IMR-90 (cell line): ENCODE results near the gene IGHMBP2. TPM values are rescaled to one million over a fixed set of nuclear protein-coding genes. Genes with fewer than 3 reads are reported as not detected.

Experiments
- ATAC-seq: fragments of 200-7000 bp; cut with Tn5 transposase; 2 replicates; pipeline ENCODE4 v1.9.1; 2020; ENCODE audit warnings: low read depth, mild to moderate bottlenecking, moderate library complexity
- BruUV-seq: library from RNA; stranded (reverse); fragments of 400-500 nt; replicated peaks from 2 replicates; lab custom pipeline; 2021; lab: Mats Ljungman, UMichigan
- CTCF ChIA-PET: fragments of 300-600 bp; formaldehyde crosslinking; extraction: SDS; loops from one replicate; lab custom pipeline; 2021; ENCODE audit warnings: antibody characterized with exemption; lab: Yijun Ruan, JAX
- POLR2A ChIA-PET: fragments of 300-600 bp; sonication (Branson Sonifier 250); formaldehyde crosslinking; loops from one replicate; lab custom pipeline; 2022; ENCODE audit warnings: antibody characterized with exemption; ENCODE audit not compliant: unreplicated experiment; lab: Charles Lee
- DNase-seq: peaks from one replicate; pipeline ENCODE4 v3.0.0; 2013
- H2AFZ ChIP-seq: replicated peaks from 2 replicates; pipeline ENCODE3; 2013; ENCODE audit warnings: low read length, mild to moderate bottlenecking; ENCODE audit not compliant: poor library complexity
- H2AK5ac ChIP-seq: 2 replicates; pipeline ENCODE4 v1.6.1; 2013; ENCODE audit warnings: low read depth, low read length, inconsistent platforms
- H2AK9ac ChIP-seq: replicated peaks from 2 replicates; pipeline ENCODE3; 2013; ENCODE audit warnings: mild to moderate bottlenecking, low read depth, low read length, moderate library complexity; ENCODE audit not compliant: poor library complexity
- H2BK120ac ChIP-seq: 2 replicates; pipeline ENCODE4 v1.6.1; 2013; ENCODE audit warnings: low read depth, low read length, inconsistent platforms
- H2BK15ac ChIP-seq: 3 replicates; pipeline ENCODE4 v1.6.1; 2013; ENCODE audit warnings: low read depth, low read length, inconsistent platforms
- H2BK20ac ChIP-seq: 2 replicates; pipeline ENCODE4 v1.6.1; 2013; ENCODE audit warnings: low read depth, mild to moderate bottlenecking, inconsistent platforms, low read length, moderate library complexity
- H2BK5ac ChIP-seq: 2 replicates; pipeline ENCODE4 v1.6.1; 2013; ENCODE audit warnings: mild to moderate bottlenecking, low read depth, low read length, inconsistent platforms; ENCODE audit not compliant: poor library complexity, severe bottlenecking
- H3K14ac ChIP-seq: replicated peaks from 2 replicates; pipeline ENCODE4 v1.6.1; 2013; ENCODE audit warnings: low read depth, low read length, inconsistent platforms
- H3K18ac ChIP-seq: 2 replicates; pipeline ENCODE4 v1.6.1; 2013; ENCODE audit warnings: low read depth, low read length, control low read depth
- H3K23ac ChIP-seq: 2 replicates; pipeline ENCODE4 v1.6.1; 2013; ENCODE audit warnings: low read depth, low read length, inconsistent platforms
- H3K27ac ChIP-seq: 2 replicates; pipeline ENCODE4 v1.5.1; 2013; ENCODE audit warnings: mild to moderate bottlenecking, control low read depth, low read length; ENCODE audit not compliant: insufficient read depth
- H3K27me3 ChIP-seq: 2 replicates; pipeline ENCODE4 v1.6.1; 2013; ENCODE audit warnings: low read length; ENCODE audit not compliant: control insufficient read depth, insufficient read depth
- H3K36me3 ChIP-seq: 2 replicates; pipeline ENCODE4 v1.6.1; 2013; ENCODE audit warnings: low read length, mixed read lengths; ENCODE audit not compliant: control insufficient read depth, insufficient read depth
- H3K4ac ChIP-seq: 2 replicates; pipeline ENCODE4 v1.6.1; 2013; ENCODE audit warnings: low read depth, low read length, inconsistent platforms
- H3K4me1 ChIP-seq: 2 replicates; pipeline ENCODE4 v1.6.1; 2013; ENCODE audit warnings: low read length, mixed read lengths; ENCODE audit not compliant: control insufficient read depth, insufficient read depth
- H3K4me2 ChIP-seq: 2 replicates; pipeline ENCODE4 v1.6.1; 2013; ENCODE audit warnings: low read depth, mild to moderate bottlenecking, control low read depth, low read length, moderate library complexity
- H3K4me3 ChIP-seq: 2 replicates; pipeline ENCODE4 v1.5.1; 2013; ENCODE audit warnings: low read depth, mild to moderate bottlenecking, control low read depth, low read length, moderate library complexity; ENCODE audit not compliant: insufficient read depth
- H3K56ac ChIP-seq: 2 replicates; pipeline ENCODE4 v1.6.1; 2013; ENCODE audit warnings: low read length, inconsistent platforms; ENCODE audit not compliant: insufficient read depth; ENCODE audit errors: extremely low read depth
- H3K79me1 ChIP-seq, 2 experiments: 2 replicates each; pipeline ENCODE4 v1.6.1; 2013; ENCODE audit warnings: low read length in 2 of 2, inconsistent platforms in 1 of 2, low read depth in 1 of 2
- H3K9ac ChIP-seq: 2 replicates; pipeline ENCODE4 v1.6.1; 2013; ENCODE audit warnings: low read depth, low read length, control low read depth
- H3K9me1 ChIP-seq: 2 replicates; pipeline ENCODE4 v1.6.1; 2013; ENCODE audit warnings: low read length, inconsistent platforms; ENCODE audit not compliant: insufficient read depth
- H3K9me3 ChIP-seq: 2 replicates; pipeline ENCODE4 v1.6.1; 2013; ENCODE audit warnings: low read length; ENCODE audit not compliant: control insufficient read depth, insufficient read depth
- H4K20me1 ChIP-seq: 2 replicates; pipeline ENCODE4 v1.6.1; 2013; ENCODE audit warnings: low read length, inconsistent platforms; ENCODE audit not compliant: insufficient read depth
- H4K5ac ChIP-seq: 2 replicates; pipeline ENCODE4 v1.6.1; 2013; ENCODE audit warnings: mild to moderate bottlenecking, low read depth, low read length, control low read depth
- H4K8ac ChIP-seq, 2 experiments: 2 replicates each; pipeline ENCODE4 v1.6.1; 2013; ENCODE audit warnings: low read depth in 2 of 2, low read length in 2 of 2, control low read depth in 1 of 2, inconsistent platforms in 1 of 2
- H4K91ac ChIP-seq: 2 replicates; pipeline ENCODE4 v1.6.1; 2013; ENCODE audit warnings: low read depth, low read length, inconsistent platforms; ENCODE audit not compliant: insufficient read depth
- BHLHE40 ChIP-seq: fragments of 150-350 bp; IDR thresholded peaks from 2 replicates; pipeline ENCODE4 v1.6.1; 2016; ENCODE audit warnings: mild to moderate bottlenecking, low read depth, low read length
- CEBPB ChIP-seq: IDR thresholded peaks from 2 replicates; pipeline ENCODE4 v1.6.1; 2012; ENCODE audit warnings: low read depth, low read length, improper control_type of control experiment
- CHD1 ChIP-seq: IDR thresholded peaks from 2 replicates; pipeline ENCODE4 v1.6.1; 2012; ENCODE audit warnings: low read depth, low read length, improper control_type of control experiment
- CTCF ChIP-seq: conservative IDR thresholded peaks from 2 replicates; pipeline ENCODE4 v1.5.1; 2012; ENCODE audit warnings: mild to moderate bottlenecking, low read depth, low read length, improper control_type of control experiment
- ELK1 ChIP-seq: fragments of 150-350 bp; IDR thresholded peaks from 2 replicates; pipeline ENCODE4 v1.6.1; 2016; ENCODE audit warnings: low read depth, mild to moderate bottlenecking, low read length, moderate library complexity, borderline replicate concordance
- FOS ChIP-seq: fragments of 150-350 bp; IDR thresholded peaks from 2 replicates; pipeline ENCODE4 v1.6.1; 2016; ENCODE audit warnings: low read depth, low read length
- MAFK ChIP-seq: IDR thresholded peaks from 2 replicates; pipeline ENCODE4 v1.6.1; 2012; ENCODE audit warnings: low read depth, low read length, improper control_type of control experiment
- MAZ ChIP-seq: IDR thresholded peaks from 2 replicates; pipeline ENCODE4 v1.6.1; 2012; ENCODE audit warnings: low read depth, mild to moderate bottlenecking, low read length, improper control_type of control experiment, moderate library complexity, borderline replicate concordance
- MXI1 ChIP-seq: IDR thresholded peaks from 2 replicates; pipeline ENCODE4 v1.6.1; 2012; ENCODE audit warnings: low read depth, mild to moderate bottlenecking, low read length, moderate library complexity, borderline replicate concordance
- NFE2L2 ChIP-seq: fragments of 150-350 bp; IDR thresholded peaks from 2 replicates; pipeline ENCODE4 v1.6.1; 2016; ENCODE audit warnings: low read depth, mild to moderate bottlenecking, low read length
- POLR2A ChIP-seq: IDR thresholded peaks from 2 replicates; pipeline ENCODE4 v1.6.1; 2012; ENCODE audit warnings: mild to moderate bottlenecking, low read depth, low read length
- RAD21 ChIP-seq: IDR thresholded peaks from 2 replicates; pipeline ENCODE4 v1.6.1; 2012; ENCODE audit warnings: low read length, improper control_type of control experiment
- RFX5 ChIP-seq: IDR thresholded peaks from 2 replicates; pipeline ENCODE4 v1.8.0; 2012; ENCODE audit warnings: low read depth, mild to moderate bottlenecking, low read length, moderate library complexity
- USF2 ChIP-seq: fragments of 150-350 bp; IDR thresholded peaks from 2 replicates; pipeline ENCODE4 v1.6.1; 2017; ENCODE audit warnings: mild to moderate bottlenecking, antibody characterized with exemption, low read length, low read depth
- WGBS, 2 experiments: methylation state at CpG; one replicate each; pipeline versions ENCODE4 v1.1.5 to v1.1.7; 2013; ENCODE audit warnings: missing lambda C conversion rate in 2 of 2; ENCODE audit not compliant: insufficient read length in 1 of 2; ENCODE audit errors: extremely low coverage in 2 of 2; 5-methylcytosine and 5-hydroxymethylcytosine counted together
- dilution Hi-C: fragments of 300-500 bp; cut with HindIII; formaldehyde crosslinking; loops from one replicate; pipeline ENCODE4 v1.14.3; 2018; ENCODE audit warnings: low sequenced_read_pairs; ENCODE audit not compliant: unreplicated experiment
- in situ Hi-C: fragments of 300-500 bp; cut with MboI; formaldehyde crosslinking; loops from 3 replicates; pipeline ENCODE4 v1.14.3; 2019; ENCODE audit warnings: low sequenced_read_pairs, inconsistent platforms, mixed read lengths
- intact Hi-C: fragments of 100-400 bp; cut with micrococcal nuclease; formaldehyde crosslinking; loops from 2 replicates; pipeline ENCODE4 v1.10.0; 2022
- polyA plus RNA-seq, 3 experiments: library from polyadenylated mRNA; depleted of rRNA; stranded (reverse); fragments of >200 nt; gene quantifications; 2 replicates each; pipeline ENCODE4 v1.2.3, GENCODE V29; 2012; ENCODE audit warnings: low replicate concordance in 1 of 3
- total RNA-seq: library from RNA; depleted of rRNA; stranded (reverse); fragments of >200 nt; gene quantifications from 2 replicates; pipeline ENCODE4 v1.2.3, GENCODE V29; 2012

The IGHMBP2 gene
- total and polyA plus RNA-seq, 2 of the 4 experiments (the other 2 are of a cell fraction): 4.5 to 11.1 TPM

- 78% methylated on average over 4 of the region's 12 CpGs; no CpG with 5 or more reads in 1 of the 2 experiments for WGBS, 2 experiments
- H4K5ac ChIP-seq: no peak overlapping the region
- H3K36me3 ChIP-seq: no peaks in the 10 kb centered on the region
- H3K27ac ChIP-seq: no peak overlapping the region
- BruUV-seq: no TSS peak
- no peak overlapping the region for H2BK20ac ChIP-seq
- H2AK9ac ChIP-seq: no peak overlapping the region
- no peak overlapping the region for H3K9ac ChIP-seq
- no peak overlapping the region for H4K91ac ChIP-seq
- H2BK15ac ChIP-seq: no peak overlapping the region
- H2AK5ac ChIP-seq: no peak overlapping the region
- POLR2A ChIA-PET: no interaction called here
- ATAC-seq: no peak
- dilution Hi-C loops: no loop called here
- no peak overlapping the region for H3K18ac ChIP-seq
- no peak overlapping the region for H2AFZ ChIP-seq
- peaks cover 4% of the 10 kb centered on the region for H3K27me3 ChIP-seq
- no peaks in the 10 kb centered on the region for H3K79me1 ChIP-seq
- H3K9me3 ChIP-seq: no peaks in the 10 kb centered on the region
- DNase-seq: no peak
- no peaks in the 10 kb centered on the region for H4K20me1 ChIP-seq
- no peak overlapping the region for H2BK5ac ChIP-seq
- no peak overlapping the region for H3K4me3 ChIP-seq
- no peak overlapping the region for H2BK120ac ChIP-seq
- TF ChIP-seq CEBPB (no peak), MAFK (no peak), RAD21 (no peak), POLR2A (no peak), RFX5 (no peak), CTCF (no peak), FOS (no peak), USF2 (no peak), BHLHE40 (no peak), ELK1 (no peak), NFE2L2 (no peak), MAZ (no peak), CHD1 (no peak), MXI1 (no peak)
- H3K4me2 ChIP-seq: no peak overlapping the region
- no peak overlapping the region for H3K56ac ChIP-seq
- H3K4ac ChIP-seq: no peak overlapping the region
- intact Hi-C loops: no loop called here
- no peaks in the 10 kb centered on the region for H3K9me1 ChIP-seq
- H3K23ac ChIP-seq: no peak overlapping the region
- no peak overlapping the region for H3K14ac ChIP-seq
- in situ Hi-C loops: no loop called here
- CTCF ChIA-PET: interaction anchor here (0.7 kb wide), 1 partner anchor 10 kb away, joined by 3 read pairs; no protein-coding TSS in a partner anchor
- H3K4me1 ChIP-seq: no peaks in the 10 kb centered on the region
- no peak overlapping the region for H4K8ac ChIP-seq
Measured at GRCh38 chr11:68956547-68957254, 53.0 kb downstream of the IGHMBP2 start.
